ENCODE measurements around the gene KIF7. TPM values are rescaled to one million over a fixed set of nuclear protein-coding genes. Genes with fewer than 3 reads are reported as not detected.

The KIF7 gene
- total RNA-seq, 3 donors from 2014 or later: 10.1 to 14.4 (median 10.5) TPM

DNA sequence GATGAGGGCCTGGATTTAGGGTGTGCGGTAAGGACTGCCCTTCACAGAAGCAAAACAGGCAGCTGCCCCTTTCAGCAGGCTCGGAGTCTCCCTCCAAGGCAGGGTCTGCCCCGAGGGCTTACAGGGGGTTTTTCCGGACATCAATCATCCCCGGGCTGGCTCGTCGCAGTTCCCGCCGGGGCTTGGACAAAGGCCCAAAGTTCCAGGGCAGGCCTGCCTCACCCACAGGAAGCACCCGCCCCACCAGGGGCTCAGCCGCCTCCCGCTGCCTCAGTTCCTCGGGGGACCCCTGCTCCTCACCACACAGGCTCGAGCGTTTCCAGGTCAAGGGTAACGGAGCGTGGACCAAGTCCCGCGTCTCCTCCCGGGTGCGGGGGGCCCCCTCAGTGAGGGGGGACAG, 27.0 kb downstream of the KIF7 start:
- Histone ChIP-seq H3K9me3 (no peaks in the 10 kb centered on the region), H3K4me3 (no peak overlapping the region), H3K4me1 (no peaks in the 10 kb centered on the region), H3K27me3 (no peaks in the 10 kb centered on the region), H3K36me3 (peaks cover 4% of the 10 kb centered on the region), H3K27ac (no peak overlapping the region)
- TF ChIP-seq CTCF (IDR thresholded peaks at IDR 0.05) (no peak), POLR2AphosphoS5 (IDR thresholded peaks at IDR 0.05) (no peak), POLR2A (IDR thresholded peaks at IDR 0.05) (no peak)
- DNase-seq (ENCODE audit: low spot score in 2 of 2): no peak
- intact Hi-C loops (cut with DNase I; ENCODE audit: low total_unique reads): no loop called here

GRCh38 chr15:89627256-89627970, 27.9 kb downstream of the KIF7 start:
- Histone ChIP-seq H3K27me3 (no peaks in the 10 kb centered on the region), H3K9me3 (no peaks in the 10 kb centered on the region), H3K4me1 (no peaks in the 10 kb centered on the region), H3K4me3 (no peak overlapping the region), H3K36me3 (peaks cover 4% of the 10 kb centered on the region), H3K27ac (no peak overlapping the region)
- intact Hi-C loops (cut with DNase I; ENCODE audit: low total_unique reads): no loop called here
- no peak for TF ChIP-seq POLR2A (IDR thresholded peaks at IDR 0.05)
- no peak for TF ChIP-seq CTCF (IDR thresholded peaks at IDR 0.05)
- TF ChIP-seq POLR2AphosphoS5 (IDR thresholded peaks at IDR 0.05): no peak
- no peak for DNase-seq (ENCODE audit: low spot score in 2 of 2)

GRCh38 chr15:89625716-89626115, 29.6 kb downstream of the KIF7 start:
- intact Hi-C loops (cut with DNase I; ENCODE audit: low total_unique reads): no loop called here
- H3K4me3 ChIP-seq: no peak overlapping the region
- no peaks in the 10 kb centered on the region for H3K4me1 ChIP-seq
- H3K27ac ChIP-seq: no peak overlapping the region
- H3K27me3 ChIP-seq: no peaks in the 10 kb centered on the region
- H3K9me3 ChIP-seq: no peaks in the 10 kb centered on the region
- H3K36me3 ChIP-seq: peaks cover 4% of the 10 kb centered on the region
- TF ChIP-seq POLR2AphosphoS5 (IDR thresholded peaks at IDR 0.05) (no peak), POLR2A (IDR thresholded peaks at IDR 0.05) (no peak), CTCF (IDR thresholded peaks at IDR 0.05) (no peak)
- no peak for DNase-seq (ENCODE audit: low spot score in 2 of 2)

GRCh38 chr15:89623165-89623564, 32.1 kb downstream of the KIF7 start:
- Histone ChIP-seq H3K36me3 (peaks cover 4% of the 10 kb centered on the region), H3K27ac (no peak overlapping the region), H3K4me3 (no peak overlapping the region), H3K27me3 (no peaks in the 10 kb centered on the region), H3K9me3 (no peaks in the 10 kb centered on the region), H3K4me1 (no peaks in the 10 kb centered on the region)
- TF ChIP-seq CTCF (IDR thresholded peaks at IDR 0.05): no peak
- no peak for TF ChIP-seq POLR2A (IDR thresholded peaks at IDR 0.05)
- TF ChIP-seq POLR2AphosphoS5 (IDR thresholded peaks at IDR 0.05): no peak
- intact Hi-C loops (cut with DNase I; ENCODE audit: low total_unique reads): no loop called here
- DNase-seq (ENCODE audit: low spot score in 2 of 2): no peak

DNA sequence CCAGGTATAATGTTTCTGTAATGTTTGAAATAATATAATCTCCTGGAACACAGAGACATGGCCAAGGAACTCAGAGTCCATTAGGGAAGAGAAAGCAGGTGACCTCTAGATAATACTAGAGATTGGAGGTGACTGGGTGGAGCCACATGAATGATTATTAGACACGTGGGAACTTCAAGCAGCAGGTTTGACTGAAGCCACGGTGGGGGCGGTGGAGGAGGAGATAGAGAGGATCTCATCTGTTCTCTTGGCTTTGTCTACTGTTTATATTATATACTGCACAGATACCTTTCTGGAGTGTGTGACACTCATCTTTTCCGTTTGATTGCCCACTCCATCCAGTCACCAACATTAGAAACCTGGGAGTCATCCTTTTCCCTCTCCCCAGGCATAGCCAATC, 33.7 kb downstream of the KIF7 start:
- Histone ChIP-seq H3K36me3 (no peaks in the 10 kb centered on the region), H3K4me3 (no peak overlapping the region), H3K27me3 (no peaks in the 10 kb centered on the region), H3K9me3 (no peaks in the 10 kb centered on the region), H3K4me1 (no peaks in the 10 kb centered on the region), H3K27ac (no peak overlapping the region)
- DNase-seq (ENCODE audit: low spot score in 2 of 2): no peak
- intact Hi-C loops (cut with DNase I; ENCODE audit: low total_unique reads): no loop called here
- TF ChIP-seq POLR2AphosphoS5 (IDR thresholded peaks at IDR 0.05) (no peak), POLR2A (IDR thresholded peaks at IDR 0.05) (no peak), CTCF (IDR thresholded peaks at IDR 0.05) (no peak)

Data from breast epithelium (tissue), 4 donors.